Activated CD8-positive, alpha-beta memory T cell treated with anti-CD3 and anti-CD28 coated beads for 4 hours (primary cell): ENCODE measurements around the gene ABI2.
A peak's percentile ranks its signal among the peaks of the same experiment; 100 is the strongest.

Experiments
- DNase-seq, 2 donors: peaks; one replicate each; pipeline ENCODE4 v3.0.0-alpha.2; 2020; ENCODE audit warnings: low read depth in 2 of 2

Gene ABI2

GRCh38 chr2:203480623-203481022, 152.4 kb downstream of the ABI2 start:
- DNase-seq: no peak

- peak; percentile 11 to 13 for DNase-seq
These were observed 156.3 kb downstream of the ABI2 start for GRCh38 chr2:203484266-203485112.

GRCh38 chr2:203489531-203489930, 161.3 kb downstream of the ABI2 start:
- no peak for DNase-seq

- DNase-seq: no peak
These were observed 162.2 kb downstream of the ABI2 start for GRCh38 chr2:203490391-203490790.

GRCh38 chr2:203492965-203493364, 164.8 kb downstream of the ABI2 start:
- DNase-seq: no peak
